Medulla oblongata (tissue), 1 donor: Measurements from ENCODE around the gene KRTAP4-9.
A peak's percentile ranks its signal among the peaks of the same experiment; 100 is the strongest.
"Not testable (repeated sequence)": the region's sequence is repeated elsewhere in the genome, so short reads cannot be mapped to it uniquely, and the experiment has no call there.

ENCODE experiments used
- DNase-seq: peaks from one replicate; pipeline ENCODE4 v3.0.0-alpha.2; 2015; ENCODE audit errors: extremely low spot score

KRTAP4-9 gene

GRCh38 chr17:41098042-41098441, 7.1 kb upstream of the KRTAP4-9 start, which contains the start of gene KRTAP4-8:
Gene KRTAP4-8, minus strand, starts transcription at chr17:41098142. Its CDS starts 58 bp downstream, at chr17:41098084.
- no peak for DNase-seq

GRCh38 chr17:41098481-41098880, 6.7 kb upstream of the KRTAP4-9 start:
- no peak for DNase-seq

- not testable (repeated sequence) for DNase-seq
Observed at GRCh38 chr17:41099682-41100480, 5.3 kb upstream of the KRTAP4-9 start.

- DNase-seq: no peak
Observed at GRCh38 chr17:41101586-41102259, 3.5 kb upstream of the KRTAP4-9 start, which contains the start of gene KRTAP4-16. Gene KRTAP4-16, minus strand, starts transcription at chr17:41102209. Its CDS starts 0 bp downstream, at chr17:41102209.

DNA sequence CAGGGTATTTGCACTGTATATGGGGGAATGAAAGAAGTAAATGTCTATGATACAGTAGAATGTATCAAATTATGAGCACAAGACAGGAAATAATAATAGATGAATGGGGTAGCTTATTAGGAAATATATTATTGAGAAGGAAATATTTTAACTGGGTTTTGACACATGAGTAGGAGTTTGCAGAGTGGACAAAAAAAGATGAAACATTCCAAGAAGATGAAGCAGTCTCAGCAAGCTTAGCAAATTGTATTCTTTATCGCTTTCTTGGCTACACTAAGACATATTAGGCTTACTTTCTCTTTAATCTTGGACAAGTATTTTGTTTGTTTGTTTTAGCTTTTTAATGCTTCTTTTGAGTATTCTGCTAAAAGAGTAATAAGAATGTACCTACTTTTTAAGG, 1.3 kb upstream of the KRTAP4-9 start:
- DNase-seq: no peak

DNA sequence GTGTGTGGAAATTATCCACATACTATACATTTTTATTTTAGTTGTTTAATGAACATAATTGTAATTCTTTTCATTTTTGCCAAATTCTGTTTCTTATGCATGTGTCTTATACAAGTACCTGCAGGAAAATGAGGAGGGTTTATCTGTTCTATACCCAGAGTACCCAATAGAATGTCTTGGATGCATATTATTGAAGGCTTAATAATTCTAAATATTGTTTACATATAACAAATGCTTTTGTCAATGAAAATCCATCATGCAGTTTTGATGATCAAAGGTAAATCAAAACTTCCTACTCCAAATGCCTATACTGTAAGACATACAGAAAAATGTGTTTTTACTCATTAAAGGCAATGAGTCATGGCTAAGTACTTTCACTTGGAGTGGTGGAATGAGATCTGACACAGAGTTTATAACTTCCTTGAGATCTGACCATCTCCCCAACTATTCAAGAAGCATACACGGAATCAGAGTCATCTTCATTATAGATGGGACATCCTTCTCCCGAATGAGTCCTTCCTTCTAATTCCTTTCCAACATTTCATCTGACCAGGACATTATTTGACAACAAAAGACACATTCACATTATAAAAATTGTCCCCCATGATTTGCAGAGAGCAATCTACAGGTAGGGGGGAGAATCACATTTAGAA, 677 bp upstream of the KRTAP4-9 start:
- DNase-seq: not testable (repeated sequence)

DNA sequence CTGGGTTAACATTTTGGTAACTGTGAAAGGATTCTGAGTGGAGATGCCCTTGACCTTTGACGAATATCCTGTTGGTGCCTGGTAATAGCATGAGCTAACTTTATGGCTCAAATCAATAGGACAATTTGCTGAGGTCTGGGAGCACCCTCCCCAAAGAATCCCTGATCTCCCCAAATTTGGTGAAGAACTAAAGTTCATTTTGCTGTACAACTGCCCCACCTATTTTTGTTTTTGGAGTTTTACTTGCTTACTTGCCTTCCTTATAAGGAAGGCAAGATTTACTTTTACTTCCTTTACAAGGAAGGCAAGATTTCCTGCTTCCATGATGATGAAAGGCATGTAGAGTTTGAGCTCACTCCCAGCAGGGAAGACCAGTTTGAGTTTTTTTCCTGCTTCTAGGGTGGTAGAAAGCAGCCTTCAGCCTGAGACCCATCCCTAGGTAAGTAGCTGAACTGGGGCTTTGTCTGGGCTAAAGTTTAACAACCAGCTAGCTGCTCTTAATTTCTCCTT, 2.8 kb downstream of the KRTAP4-9 start:
- no peak for DNase-seq

GRCh38 chr17:41108728-41109386, 3.7 kb downstream of the KRTAP4-9 start:
- DNase-seq: not testable (repeated sequence)

GRCh38 chr17:41111151-41111885, 6.1 kb downstream of the KRTAP4-9 start:
- DNase-seq: no peak

- DNase-seq: no peak
Observed at GRCh38 chr17:41116297-41116696, 11.1 kb downstream of the KRTAP4-9 start.

DNA sequence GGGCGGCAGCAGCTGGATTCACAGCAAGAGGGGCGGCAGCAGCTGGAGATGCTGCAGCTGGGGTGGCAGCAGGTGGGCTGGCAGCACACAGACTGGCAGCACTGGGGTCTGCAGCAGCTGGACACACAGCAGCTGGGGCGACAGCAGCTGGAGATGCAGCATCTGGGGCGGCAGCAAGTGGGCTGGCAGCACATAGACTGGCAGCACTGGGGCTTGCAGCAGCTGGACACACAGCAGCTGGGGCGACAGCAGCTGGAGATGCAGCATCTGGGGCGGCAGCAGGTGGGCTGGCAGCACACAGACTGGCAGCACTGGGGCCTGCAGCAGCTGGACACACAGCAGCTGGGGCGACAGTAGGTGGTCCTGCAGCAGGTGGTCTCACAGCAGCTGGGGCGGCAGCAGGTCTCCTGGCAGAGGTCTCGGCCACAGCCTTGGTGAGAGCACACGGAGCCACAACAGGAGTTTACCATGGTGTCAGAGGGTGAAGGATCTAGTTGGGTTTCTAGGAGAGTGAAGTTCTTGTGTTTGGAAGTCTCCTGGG, 12.7 kb downstream of the KRTAP4-9 start, which contains the start of gene KRTAP4-11:
TSS of gene KRTAP4-11 (minus strand) at position 528 of the 541 bp plus-strand sequence. CDS start at position 470, 58 bp downstream.
- DNase-seq: not testable (repeated sequence)

GRCh38 chr17:41118721-41119120, 13.5 kb downstream of the KRTAP4-9 start:
- DNase-seq: no peak

DNA sequence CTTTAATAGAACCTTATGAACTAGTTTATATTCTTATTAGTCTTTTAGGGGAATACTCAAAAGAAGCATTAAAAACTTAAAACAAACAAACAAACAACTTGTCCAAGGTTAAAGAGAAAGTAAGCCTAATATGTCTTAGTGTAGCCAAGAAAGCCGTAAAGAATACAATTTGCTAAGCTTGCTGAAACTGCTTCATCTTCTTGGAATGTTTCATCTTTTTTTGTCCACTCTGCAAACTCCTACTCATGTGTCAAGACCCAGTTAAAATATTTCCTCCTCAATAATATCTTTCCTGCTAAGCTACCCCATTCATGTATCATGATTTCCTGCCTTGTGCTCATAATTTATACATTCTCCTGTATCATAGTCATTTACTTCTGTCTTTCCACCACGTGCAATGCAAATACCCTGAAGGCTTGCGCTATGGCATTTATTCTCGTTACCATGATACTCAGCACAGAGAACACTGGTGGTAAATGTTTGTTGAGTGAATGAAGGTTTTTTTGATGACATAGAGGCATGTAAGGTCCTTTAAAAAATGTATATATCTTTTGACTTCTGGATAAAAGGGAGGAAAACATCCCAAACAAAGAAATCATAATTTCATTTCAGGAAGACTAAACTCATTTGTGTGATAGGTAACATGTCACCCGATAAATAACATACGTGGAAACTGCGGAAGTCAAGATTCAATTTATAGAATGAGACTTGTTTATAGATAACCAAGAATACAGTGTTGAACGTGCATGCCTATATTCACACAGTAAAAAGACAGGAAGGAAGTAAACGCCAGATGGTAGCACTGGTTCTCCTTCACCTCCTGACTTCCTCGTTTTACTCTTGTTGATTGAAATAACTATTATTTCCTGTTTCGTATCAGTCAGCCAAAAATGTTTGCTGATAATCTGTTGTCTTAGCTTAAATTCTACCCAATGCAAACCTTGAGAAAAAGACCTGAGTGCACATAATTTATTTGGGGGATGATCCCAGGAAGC, 14.8 kb downstream of the KRTAP4-9 start:
- DNase-seq: peak; percentile 23

DNA sequence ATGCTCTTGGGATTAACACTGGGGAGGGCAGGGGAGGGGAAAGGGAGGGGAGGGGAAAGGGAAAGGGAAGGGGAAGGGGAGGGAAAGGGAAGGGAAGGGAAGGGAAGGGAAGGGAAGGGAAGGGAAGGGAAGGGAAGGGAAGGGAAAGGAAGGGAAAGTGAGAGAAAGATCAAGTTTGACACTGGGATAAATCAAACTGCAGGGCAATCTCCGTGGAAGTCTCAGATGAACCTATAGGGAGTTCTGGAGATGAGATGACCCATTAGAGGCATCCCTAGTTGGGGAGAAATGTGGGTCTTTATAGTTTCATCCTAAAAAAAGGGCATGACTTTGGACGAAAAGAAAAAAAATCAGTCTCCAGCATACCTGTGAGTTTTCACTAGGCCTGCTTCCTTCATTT, 16.6 kb downstream of the KRTAP4-9 start:
- DNase-seq: no peak

DNA sequence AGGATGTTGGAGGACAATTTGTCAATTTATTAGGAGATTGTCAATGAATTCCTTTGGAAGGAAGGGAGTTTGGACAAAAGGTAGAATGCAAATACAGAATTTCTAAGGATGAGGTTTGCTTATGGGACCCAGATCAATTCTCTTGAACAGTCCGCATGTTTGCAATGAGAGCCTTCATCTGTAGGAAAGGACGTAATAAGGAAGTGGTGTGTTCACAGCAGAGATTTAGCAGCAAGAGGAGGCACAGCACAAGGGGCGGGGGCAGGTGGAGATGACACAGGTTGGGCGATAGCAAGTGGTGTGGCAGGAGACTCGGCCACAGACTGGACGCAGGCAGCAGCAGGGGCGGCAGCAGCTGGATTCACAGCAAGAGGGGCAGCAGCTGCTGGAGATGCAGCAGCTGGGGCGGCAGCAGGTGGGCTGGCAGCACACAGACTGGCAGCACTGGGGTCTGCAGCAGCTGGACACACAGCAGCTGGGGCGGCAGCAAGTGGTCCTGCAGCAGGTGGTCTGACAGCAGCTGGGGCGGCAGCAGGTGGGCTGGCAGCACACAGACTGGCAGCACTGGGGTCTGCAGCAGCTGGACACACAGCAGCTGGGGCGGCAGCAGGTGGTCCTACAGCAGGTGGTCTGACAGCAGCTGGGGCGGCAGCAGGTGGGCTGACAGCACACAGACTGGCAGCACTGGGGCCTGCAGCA, 18.3 kb downstream of the KRTAP4-9 start:
- not testable (repeated sequence) for DNase-seq

- not testable (repeated sequence) for DNase-seq
Observed at GRCh38 chr17:41123991-41124371, 18.8 kb downstream of the KRTAP4-9 start, which contains the start of gene KRTAP4-12. Gene KRTAP4-12, minus strand, starts transcription at chr17:41124182. Its CDS starts 60 bp downstream, at chr17:41124122.

GRCh38 chr17:41125064-41125463, 19.9 kb downstream of the KRTAP4-9 start:
- no peak for DNase-seq

DNA sequence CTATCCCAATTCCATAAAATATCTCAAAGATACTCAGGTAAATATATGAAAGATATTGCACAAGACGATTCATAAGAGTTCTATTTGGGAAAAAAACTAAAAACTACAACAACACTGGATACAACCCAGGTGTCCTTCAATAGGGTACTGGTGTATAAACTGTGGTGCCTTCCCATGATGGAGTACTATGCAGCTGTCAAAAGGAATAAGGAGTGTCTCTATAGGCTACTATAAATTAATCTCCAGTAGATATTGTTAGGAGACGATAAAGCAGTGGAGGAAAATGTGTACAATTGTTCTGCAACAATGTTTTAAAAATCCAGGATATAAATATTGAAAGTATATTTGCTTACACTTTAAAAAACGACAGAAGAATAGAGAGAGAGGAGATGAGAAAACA, 21.2 kb downstream of the KRTAP4-9 start:
- no peak for DNase-seq
